Measurements from ENCODE around the gene ISLR2.

ISLR2 gene

DNA sequence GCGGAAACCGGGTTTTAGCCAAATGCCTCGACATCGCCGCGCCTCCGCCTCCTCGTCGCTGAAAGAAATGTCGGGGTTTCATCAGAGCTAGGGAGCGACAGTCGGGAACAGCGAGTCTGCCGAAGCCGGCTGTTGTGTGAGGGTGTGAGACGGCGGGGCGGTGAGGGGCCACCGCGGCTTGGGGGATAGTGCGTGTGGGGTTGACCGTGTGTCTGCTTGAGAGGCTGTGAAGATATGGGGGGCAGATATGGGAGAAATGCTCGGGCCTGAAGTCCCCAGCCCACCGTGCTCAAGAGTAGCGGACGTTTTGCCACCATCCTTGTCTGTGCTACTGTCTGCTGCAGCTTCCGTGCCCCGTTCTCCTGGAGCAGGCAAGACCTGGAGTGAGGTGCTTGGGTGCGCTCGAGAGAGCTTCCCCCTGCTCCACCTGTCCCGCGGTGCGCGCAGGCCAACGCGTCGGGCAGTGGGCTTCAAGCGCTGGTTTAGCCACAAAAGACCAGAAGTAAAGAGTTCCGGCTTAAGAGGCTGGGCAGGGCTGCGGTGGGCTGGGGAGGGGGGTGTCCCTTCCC, 716 bp upstream of the ISLR2 start:
- DNase-seq, result no peak

DNA sequence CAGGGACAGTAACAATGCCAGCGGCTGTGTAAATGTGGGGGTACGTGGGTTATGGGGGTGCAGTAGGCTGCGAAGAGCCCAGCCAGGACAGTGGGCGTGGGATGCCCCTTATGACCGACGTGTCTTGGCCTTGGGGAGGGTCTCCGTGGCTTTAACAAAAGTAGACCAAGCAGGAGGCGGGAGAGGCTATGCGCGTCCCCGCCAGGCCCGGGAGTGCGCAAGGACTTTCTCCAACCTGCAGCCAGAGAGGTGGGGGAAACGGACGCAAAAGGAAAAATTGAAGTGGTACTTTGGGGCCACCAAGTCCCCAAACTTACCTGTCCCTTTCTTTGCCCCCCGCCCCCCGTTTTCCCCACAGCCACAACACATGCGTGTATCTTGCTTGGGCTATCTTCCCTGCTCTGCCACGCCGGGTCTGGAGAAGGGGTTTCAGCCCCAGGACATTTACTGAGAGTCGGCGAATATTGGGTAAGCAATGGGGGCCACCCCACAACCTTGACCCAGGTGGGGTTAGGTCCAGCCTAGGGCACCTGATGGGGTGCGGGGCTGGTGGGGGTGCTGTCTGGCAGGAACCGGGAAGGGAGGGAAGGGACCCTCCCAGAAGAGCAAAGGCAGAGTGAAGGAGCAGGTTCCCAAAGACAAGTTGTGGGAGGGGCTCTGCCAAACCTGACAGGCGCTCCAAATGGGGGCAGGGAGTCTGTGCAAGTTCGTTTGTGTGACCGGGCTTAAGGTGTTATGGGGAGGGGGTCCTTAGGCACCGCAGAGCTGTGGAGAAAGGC, 652 bp downstream of the ISLR2 start:
- no peak for DNase-seq

GRCh38 chr15:74131628-74132413, 1.4 kb downstream of the ISLR2 start:
- DNase-seq, result no peak

GRCh38 chr15:74132681-74133651, 2.6 kb downstream of the ISLR2 start:
- no peak for DNase-seq

DNA sequence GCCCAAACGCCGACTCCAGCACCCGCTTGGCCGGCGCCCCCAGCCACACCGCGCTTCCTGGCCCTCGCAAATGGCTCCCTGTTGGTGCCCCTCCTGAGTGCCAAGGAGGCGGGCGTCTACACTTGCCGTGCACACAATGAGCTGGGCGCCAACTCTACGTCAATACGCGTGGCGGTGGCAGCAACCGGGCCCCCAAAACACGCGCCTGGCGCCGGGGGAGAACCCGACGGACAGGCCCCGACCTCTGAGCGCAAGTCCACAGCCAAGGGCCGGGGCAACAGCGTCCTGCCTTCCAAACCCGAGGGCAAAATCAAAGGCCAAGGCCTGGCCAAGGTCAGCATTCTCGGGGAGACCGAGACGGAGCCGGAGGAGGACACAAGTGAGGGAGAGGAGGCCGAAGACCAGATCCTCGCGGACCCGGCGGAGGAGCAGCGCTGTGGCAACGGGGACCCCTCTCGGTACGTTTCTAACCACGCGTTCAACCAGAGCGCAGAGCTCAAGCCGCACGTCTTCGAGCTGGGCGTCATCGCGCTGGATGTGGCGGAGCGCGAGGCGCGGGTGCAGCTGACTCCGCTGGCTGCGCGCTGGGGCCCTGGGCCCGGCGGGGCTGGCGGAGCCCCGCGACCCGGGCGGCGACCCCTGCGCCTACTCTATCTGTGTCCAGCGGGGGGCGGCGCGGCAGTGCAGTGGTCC, 3.5 kb downstream of the ISLR2 start:
- no peak for DNase-seq

- no peak for DNase-seq
These were observed 4.1 kb downstream of the ISLR2 start for GRCh38 chr15:74134387-74135027.

DNA sequence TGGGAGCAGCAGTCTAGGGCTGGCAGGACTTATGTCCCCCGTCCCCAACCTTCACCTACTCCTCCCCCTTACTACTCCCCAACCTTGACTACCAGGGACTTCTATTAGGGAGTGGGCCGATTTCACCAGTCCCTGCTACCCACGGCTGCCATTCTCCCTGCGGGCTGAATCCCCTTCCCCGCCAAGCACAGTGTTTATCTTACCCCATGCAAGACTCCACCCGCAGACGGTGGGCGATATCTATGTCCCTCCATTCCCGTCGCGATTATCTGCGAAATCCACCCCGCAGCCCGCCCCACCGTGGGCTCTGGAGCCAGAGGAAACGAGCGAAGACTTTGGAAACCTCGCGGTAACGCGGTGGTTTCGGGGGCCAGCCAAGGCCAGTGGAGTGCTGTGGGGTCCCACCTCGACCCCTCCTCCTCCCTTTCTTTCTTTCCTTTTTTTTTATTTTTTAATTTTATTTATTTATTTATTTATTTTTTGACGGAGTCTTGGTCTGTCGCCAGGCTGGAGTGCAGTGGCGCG, 4.7 kb downstream of the ISLR2 start:
- no peak for DNase-seq

- no peak for DNase-seq
These were observed 6.1 kb downstream of the ISLR2 start for GRCh38 chr15:74136540-74136813.

DNA sequence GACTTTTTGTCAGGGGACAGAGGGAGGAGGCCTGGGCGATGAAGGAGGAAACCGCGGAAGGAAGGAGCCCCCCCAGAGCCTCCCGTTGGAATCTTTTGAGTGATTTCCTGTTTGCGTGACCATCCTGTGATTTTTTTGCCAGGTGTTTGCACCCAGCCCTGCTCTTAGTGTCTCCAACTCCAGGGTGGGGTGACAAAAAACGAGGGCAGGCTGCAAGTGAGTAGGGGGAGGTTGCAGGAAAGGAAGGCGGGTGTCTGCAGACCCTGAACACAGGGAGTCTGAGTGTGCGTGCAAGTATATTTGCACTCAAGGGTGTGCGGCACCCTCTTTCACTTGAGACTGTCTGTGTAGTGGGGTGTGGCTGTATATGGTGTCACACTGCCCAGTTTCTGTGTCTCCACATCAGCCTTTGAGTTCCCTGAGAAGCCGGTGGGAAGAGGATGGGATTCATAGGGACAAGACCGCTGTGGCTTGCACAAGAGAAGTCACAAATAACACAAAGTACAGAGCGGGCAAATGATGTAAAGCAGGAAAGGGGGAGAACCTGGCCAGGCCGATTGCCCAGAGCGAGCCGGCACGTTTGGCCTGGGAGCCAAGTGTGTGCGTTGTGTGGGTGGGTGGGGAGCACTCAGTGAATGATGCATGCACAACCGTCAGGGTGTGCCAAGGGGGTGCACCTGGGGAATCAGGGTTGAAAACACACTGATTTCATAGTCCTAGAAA, 6.6 kb downstream of the ISLR2 start:
- no peak for DNase-seq

DNA sequence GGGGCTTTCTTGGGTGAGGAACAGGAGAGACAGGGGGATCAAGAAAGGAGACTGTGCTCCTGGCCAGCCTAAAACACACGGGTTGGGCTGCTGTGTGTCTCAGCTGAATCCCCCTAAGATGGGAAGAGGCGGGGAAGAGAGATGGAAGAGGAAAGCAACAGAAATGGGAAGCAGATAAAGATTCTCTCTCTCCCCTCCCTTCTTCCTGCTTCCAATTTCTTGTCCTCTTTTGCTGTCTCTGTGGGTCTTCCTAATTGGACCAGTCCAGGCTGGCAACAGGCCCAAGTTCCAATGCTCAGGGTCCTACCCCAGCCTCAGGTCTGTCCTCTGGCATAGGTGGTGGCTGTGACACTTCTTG, 7.1 kb downstream of the ISLR2 start:
- no peak for DNase-seq

GRCh38 chr15:74138642-74139041, 8.3 kb downstream of the ISLR2 start:
- no peak for DNase-seq

DNA sequence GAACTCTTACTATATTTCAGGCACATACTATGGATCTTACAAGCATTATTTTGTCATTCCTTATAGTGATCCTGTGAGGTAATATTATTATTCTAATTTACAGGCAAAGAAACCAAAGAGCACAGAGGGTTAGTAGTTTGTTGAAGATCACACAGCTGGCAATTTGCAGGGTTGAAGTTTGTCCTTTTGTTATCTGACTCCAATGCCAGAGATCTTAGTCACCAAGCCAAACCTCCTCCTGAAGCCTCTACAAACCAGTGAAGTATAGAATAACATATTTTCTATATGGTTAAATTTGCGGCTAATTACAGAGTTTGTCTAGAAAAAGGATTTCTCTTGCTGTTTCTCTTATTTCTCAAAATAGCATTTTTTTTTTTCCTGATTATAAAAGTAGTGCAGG, 11.2 kb downstream of the ISLR2 start:
- DNase-seq, result no peak

GRCh38 chr15:74144153-74144775, 13.9 kb downstream of the ISLR2 start:
- DNase-seq, result no peak

DNA sequence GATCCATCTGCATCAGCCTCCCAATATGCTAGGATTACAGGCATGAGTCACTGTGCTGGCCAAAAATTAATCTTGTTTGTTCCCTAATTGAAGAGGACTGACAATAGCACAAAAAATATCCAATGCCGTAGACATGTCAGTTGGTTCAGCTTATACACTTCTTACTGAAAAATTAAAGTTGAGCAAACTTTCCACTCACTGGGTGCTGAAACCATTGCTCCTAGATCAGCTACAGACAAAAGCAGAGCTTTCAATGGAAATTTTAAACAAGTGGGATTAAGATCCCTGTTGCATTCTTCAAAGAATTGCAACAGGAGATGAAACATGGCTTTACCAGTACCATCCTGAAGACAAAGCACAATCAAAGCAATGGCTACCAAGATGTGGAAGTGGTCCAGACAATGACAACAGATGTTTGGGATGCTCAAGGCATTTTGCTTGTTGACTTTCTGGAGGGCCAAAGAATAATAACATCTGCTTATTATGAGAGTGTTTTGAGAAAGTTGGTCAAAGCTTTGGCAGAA, 16.0 kb downstream of the ISLR2 start:
- no peak for DNase-seq

DNA sequence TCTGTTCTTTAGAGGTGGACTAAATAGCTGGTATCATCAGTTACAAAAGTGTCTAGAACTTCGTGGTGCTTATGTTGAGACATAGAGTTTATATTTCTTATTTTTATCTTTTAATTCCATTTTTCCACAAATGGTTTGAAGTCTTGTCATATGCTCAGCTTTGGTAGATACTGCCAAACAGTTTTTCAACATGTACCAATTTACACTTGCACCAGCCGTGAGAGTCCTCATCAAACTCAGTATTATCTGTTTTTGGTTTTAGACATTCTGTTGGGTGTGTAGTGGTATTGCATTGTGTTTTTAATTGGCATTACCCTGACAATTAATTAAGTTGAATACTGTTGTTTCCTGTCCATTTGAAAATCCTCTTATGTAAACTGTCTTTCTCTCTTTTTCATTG, 16.7 kb downstream of the ISLR2 start:
- DNase-seq, result no peak

DNA sequence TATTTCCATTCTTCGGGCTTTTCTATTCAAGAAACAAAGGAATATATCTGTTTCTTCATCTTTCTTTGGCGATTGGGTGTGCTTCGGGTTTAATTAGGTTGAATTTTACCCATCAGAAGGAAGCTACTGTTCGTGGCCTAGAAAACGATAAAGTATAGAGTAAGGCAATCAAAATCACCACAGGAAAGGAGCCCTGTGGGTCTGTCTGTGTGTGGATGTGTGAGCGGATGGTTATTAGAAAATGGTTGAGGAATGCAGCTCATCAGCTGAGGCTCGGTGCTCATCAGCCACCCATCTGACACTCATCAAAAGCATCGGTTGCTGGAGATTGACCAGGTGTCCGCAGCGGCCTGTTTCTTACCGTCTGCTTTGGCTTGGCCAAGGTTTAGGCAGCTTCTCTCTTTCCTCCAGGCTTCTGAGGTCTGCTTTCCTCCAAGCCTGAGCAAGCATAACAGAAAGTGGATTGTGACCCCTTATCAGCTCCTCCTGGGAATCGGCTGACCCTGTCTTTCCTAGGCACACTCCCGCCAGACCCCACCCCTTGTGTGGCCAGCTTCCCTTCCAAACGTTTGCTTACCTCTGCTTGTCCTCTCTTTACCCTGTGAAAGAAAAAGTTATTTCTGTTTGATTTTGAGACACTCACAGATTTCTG, 25.5 kb downstream of the ISLR2 start:
- no peak for DNase-seq

DNA sequence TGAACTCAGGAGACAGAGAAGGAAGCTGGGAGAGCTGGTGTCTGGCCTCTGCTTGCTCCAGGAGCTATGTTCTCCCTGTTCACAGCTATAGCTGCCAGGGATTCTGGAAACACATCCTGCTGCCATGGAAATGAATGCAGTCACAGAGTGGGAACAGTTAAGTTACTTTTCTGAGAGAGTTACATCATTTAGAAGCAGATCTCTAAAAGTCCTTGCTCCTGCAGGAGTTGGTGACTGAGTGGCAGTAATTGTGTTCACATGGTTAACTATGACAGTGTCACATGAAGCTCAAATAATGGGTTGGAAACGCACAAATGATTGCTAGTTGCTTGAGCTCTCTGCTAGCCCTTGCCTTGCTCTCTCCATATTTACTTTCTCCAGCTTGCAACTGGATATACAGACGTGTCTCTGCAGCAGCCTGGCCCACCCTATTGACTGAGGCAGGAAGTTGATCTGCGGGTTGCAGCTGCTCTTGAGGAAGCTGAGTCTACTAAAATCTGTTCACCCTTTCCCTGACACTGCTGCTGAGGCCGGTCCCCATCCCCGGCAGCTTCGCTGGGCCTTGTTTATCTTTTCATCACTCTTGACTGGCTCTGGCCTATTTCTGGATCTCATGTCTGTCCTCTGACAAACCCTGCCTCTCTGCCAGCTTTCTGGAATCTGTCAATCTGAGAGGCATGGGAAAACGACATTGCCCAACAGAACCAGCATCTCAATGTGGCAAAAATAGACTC, 26.5 kb downstream of the ISLR2 start:
- no peak for DNase-seq

GRCh38 chr15:74157868-74158827, 27.8 kb downstream of the ISLR2 start:
- no peak for DNase-seq
